Kidney (tissue), 14 donors: ENCODE results near the gene MED28. TPM values are rescaled to one million over a fixed set of nuclear protein-coding genes. Genes with fewer than 3 reads are reported as not detected.

ENCODE experiments used
- DNase-seq, 5 donors: peaks; one replicate each; pipeline ENCODE4 v3.0.0-alpha.2; 2013 to 2020
- FAIRE-seq: peaks from 2 replicates; lab custom pipeline; 2012; peaks lifted over from hg19 to GRCh38; lab: Jason Lieb, UNC
- H3K27ac ChIP-seq, 2 donors: one replicate each; pipeline ENCODE4 v1.7.0; 2013; ENCODE audit warnings: low read depth in 2 of 2, low read length in 2 of 2, inconsistent platforms in 1 of 2
- H3K27me3 ChIP-seq: one replicate; pipeline ENCODE4 v1.7.1; 2013; ENCODE audit warnings: low read length, inconsistent platforms; ENCODE audit not compliant: control insufficient read depth, insufficient read depth
- H3K36me3 ChIP-seq, 3 donors: one replicate each; pipeline versions ENCODE4 v1.7.0 to v1.7.1; 2013; ENCODE audit warnings: low read length in 3 of 3, control low read depth in 1 of 3, inconsistent platforms in 1 of 3; ENCODE audit not compliant: insufficient read depth in 3 of 3, control insufficient read depth in 2 of 3
- H3K4me1 ChIP-seq, 3 donors: one replicate each; pipeline versions ENCODE4 v1.7.0 to v1.7.1; 2013; ENCODE audit warnings: low read length in 3 of 3, inconsistent platforms in 1 of 3, low read depth in 1 of 3; ENCODE audit not compliant: control insufficient read depth in 2 of 3, insufficient read depth in 2 of 3
- H3K4me3 ChIP-seq, 3 donors: one replicate each; pipeline versions ENCODE4 v1.7.0 to v1.8.1; 2013; ENCODE audit warnings: low read length in 3 of 3, control low read depth in 1 of 3, inconsistent platforms in 1 of 3
- H3K9ac ChIP-seq, 3 donors: one replicate each; pipeline versions ENCODE4 v1.7.0 to v1.7.1; 2013; ENCODE audit warnings: low read length in 3 of 3, control low read depth in 1 of 3, inconsistent platforms in 1 of 3
- H3K9me3 ChIP-seq, 3 donors: one replicate each; pipeline versions ENCODE4 v1.7.0 to v1.7.1; 2013; ENCODE audit warnings: low read length in 3 of 3, control low read depth in 1 of 3, inconsistent platforms in 1 of 3; ENCODE audit not compliant: control insufficient read depth in 2 of 3, insufficient read depth in 1 of 3
- CTCF ChIP-seq: IDR thresholded peaks from 3 replicates; pipeline ENCODE4 v1.5.1; 2012; ENCODE audit warnings: mild to moderate bottlenecking, moderate library complexity, borderline replicate concordance; ENCODE audit not compliant: insufficient read depth; ENCODE audit errors: extremely low read depth
- intact Hi-C: fragments of 100-400 bp; cut with DNase I; formaldehyde crosslinking; loops from one replicate; pipeline ENCODE4 v1.11.1; 2022
- polyA plus RNA-seq: library from polyadenylated mRNA; stranded (reverse); fragments of 350-450 nt; fragmentation: Illumina TruSeq; extraction: RNeasy Lipid Tissue Mini Kit (QIAGEN cat#74804); gene quantifications from one replicate; pipeline ENCODE4 v1.2.3, GENCODE V29; 2014; ENCODE audit warnings: low read depth, low replicate concordance; ENCODE audit not compliant: insufficient read depth
- total RNA-seq: library from RNA; stranded (reverse); fragmentation: NEBNext Ultra II Directional; extraction: Animal tissue kit (Norgen Biotek cat#: 25700); gene quantifications from one replicate; pipeline ENCODE4 v1.2.1, GENCODE V29; 2021
- donor health status: control.
- donor health status: control.
- donor health status: control.
- donor health status: control.
- donor health status: control.
- donor health status: DM: yes; HTN: yes; CAD: no.
- donor health status: Normal renal cell carcinoma (clear cell type).

Gene MED28
- total and polyA plus RNA-seq, 2 donors from 2014 or later = 26.1 to 45.2 TPM

GRCh38 chr4:17613761-17614415 lies 553 bp upstream of the MED28 start:
- FAIRE-seq = no peak
- intact Hi-C loops = no loop called here
- Histone ChIP-seq H3K4me1 (peaks cover 0 to 15% (median 6%) of the 10 kb centered on the region in 3 donors), H3K4me3 (peak overlapping the region; percentile 89 to 100 (median 93)), H3K36me3 (peaks cover 0 to 7% (median 5%) of the 10 kb centered on the region in 3 donors), H3K27me3 (no peaks in the 10 kb centered on the region), H3K9me3 (no peaks in the 10 kb centered on the region), H3K9ac (peak overlapping the region; percentile 57 to 99 (median 96)), H3K27ac (peak overlapping the region; percentile 69 to 86)
- no peak for TF ChIP-seq CTCF
- DNase-seq = peak in 4 of 5 donors; percentile 9 to 58 (median 37)

GRCh38 chr4:17616283-17616682 lies 1.8 kb downstream of the MED28 start:
- Histone ChIP-seq H3K4me1 (peaks cover 0 to 19% (median 6%) of the 10 kb centered on the region in 3 donors), H3K36me3 (peaks cover 0 to 20% (median 5%) of the 10 kb centered on the region in 3 donors), H3K4me3 (peak overlapping the region in 2 of 3 donors; percentile 11 to 45), H3K9me3 (no peaks in the 10 kb centered on the region), H3K27ac (no peak overlapping the region), H3K27me3 (no peaks in the 10 kb centered on the region), H3K9ac (no peak overlapping the region)
- TF ChIP-seq CTCF = no peak
- no peak for DNase-seq
- FAIRE-seq = no peak
- intact Hi-C loops = no loop called here

DNA sequence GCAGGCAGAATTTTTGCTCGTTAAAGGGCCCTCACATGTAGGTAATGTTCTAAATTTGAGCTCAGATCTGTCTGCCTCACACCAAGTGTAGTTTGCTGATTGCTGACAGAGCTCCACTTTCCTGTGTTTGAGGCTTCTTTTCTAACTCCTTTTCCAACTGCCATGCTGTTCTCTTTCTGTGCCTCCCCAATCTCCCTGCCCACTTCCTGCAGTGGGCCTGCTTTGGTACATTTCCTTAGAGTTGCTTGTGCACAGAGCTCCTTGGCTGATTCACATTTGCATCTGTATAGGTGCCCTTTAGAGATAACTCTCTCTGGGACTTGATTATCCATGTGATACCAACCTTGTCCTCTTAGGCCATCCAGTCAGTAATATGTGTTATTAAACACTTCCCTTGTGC lies 4.5 kb downstream of the MED28 start:
- TF ChIP-seq CTCF = no peak
- FAIRE-seq (no peak), DNase-seq (no peak)
- peaks cover 0 to 19% (median 6%) of the 10 kb centered on the region in 3 donors for H3K4me1 ChIP-seq
- no peak overlapping the region for H3K27ac ChIP-seq
- peaks cover 10 to 43% (median 24%) of the 10 kb centered on the region in 3 donors for H3K36me3 ChIP-seq
- H3K27me3 ChIP-seq = no peaks in the 10 kb centered on the region
- H3K9me3 ChIP-seq = no peaks in the 10 kb centered on the region
- intact Hi-C loops = no loop called here
- no peak overlapping the region for H3K9ac ChIP-seq
- H3K4me3 ChIP-seq = no peak overlapping the region
